Measurements from ENCODE around the gene YKT6.

GRCh38 chr7:44224080-44224973, 23.5 kb downstream of the YKT6 start:
- TF ChIP-seq, protein P1, sequence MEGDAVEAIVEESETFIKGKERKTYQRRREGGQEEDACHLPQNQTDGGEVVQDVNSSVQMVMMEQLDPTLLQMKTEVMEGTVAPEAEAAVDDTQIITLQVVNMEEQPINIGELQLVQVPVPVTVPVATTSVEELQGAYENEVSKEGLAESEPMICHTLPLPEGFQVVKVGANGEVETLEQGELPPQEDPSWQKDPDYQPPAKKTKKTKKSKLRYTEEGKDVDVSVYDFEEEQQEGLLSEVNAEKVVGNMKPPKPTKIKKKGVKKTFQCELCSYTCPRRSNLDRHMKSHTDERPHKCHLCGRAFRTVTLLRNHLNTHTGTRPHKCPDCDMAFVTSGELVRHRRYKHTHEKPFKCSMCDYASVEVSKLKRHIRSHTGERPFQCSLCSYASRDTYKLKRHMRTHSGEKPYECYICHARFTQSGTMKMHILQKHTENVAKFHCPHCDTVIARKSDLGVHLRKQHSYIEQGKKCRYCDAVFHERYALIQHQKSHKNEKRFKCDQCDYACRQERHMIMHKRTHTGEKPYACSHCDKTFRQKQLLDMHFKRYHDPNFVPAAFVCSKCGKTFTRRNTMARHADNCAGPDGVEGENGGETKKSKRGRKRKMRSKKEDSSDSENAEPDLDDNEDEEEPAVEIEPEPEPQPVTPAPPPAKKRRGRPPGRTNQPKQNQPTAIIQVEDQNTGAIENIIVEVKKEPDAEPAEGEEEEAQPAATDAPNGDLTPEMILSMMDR (IDR thresholded peaks at IDR 0.05; ENCODE audit: poor library complexity): no peak
- TF ChIP-seq EZH2 (IDR thresholded peaks at IDR 0.05; ENCODE audit: borderline replicate concordance) (no peak), EZH2phosphoT487 (IDR thresholded peaks at IDR 0.05; ENCODE audit: low read depth, severe bottlenecking, unreplicated experiment) (no peak)
